HG03135 (cell line): ENCODE data around the gene PUM2.
"Not testable (repeated sequence)": the region's sequence is repeated elsewhere in the genome, so short reads cannot be mapped to it uniquely, and the experiment has no call there.

Experiments used
- ATAC-seq: cut with Tn5 transposase; IDR thresholded peaks from one replicate; pipeline ENCODE4 v1.9.1; 2021; ENCODE audit warnings: mild to moderate bottlenecking, moderate library complexity; ENCODE audit not compliant: unreplicated experiment

The PUM2 gene

GRCh38 chr2:20369366-20369765, 18.7 kb upstream of the PUM2 start:
- ATAC-seq = no peak

DNA sequence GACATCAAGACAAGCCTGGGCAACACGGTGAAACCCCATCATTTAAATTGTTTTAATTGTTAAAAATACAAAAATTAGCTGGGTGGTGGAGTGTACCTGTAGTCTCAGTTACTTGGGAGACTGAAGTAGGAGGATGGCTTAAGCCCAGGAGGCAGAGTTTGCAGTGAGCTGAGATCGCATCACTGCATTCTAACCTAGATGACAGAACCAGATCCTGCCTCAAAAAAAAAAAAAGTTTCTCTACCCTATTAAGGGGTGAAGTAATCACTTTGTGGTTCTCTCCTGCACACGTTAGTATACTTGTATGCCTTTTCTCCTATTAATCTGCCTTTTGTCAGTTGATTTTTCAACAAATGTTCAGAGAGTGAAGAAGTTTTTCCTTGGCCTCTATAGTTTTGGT, 18.1 kb upstream of the PUM2 start:
- no peak for ATAC-seq

DNA sequence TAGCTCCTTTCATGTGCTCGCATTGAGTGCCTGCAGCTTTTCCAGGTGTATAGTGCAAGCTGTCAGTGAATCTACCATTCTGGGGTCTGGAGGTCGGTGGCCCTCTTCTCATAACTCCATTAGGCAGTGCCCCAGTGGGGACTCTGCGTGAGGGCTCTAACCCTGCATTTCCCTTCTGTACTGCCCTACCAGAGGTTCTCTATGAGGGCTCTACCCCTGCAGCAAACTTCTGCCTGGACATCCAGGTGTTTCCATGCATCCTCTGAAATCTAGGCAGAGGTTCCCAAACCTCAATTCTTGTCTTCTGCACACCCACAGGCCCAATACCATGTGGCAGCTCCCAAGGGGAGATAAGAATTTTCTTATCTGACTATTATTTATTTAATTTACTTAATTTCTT, 17.3 kb upstream of the PUM2 start:
- not testable (repeated sequence) for ATAC-seq

GRCh38 chr2:20366672-20367116, 16.1 kb upstream of the PUM2 start:
- ATAC-seq = no peak

GRCh38 chr2:20365249-20365817, 14.7 kb upstream of the PUM2 start:
- peak; percentile 91 for ATAC-seq

GRCh38 chr2:20363578-20363977, 12.9 kb upstream of the PUM2 start:
- no peak for ATAC-seq

- no peak for ATAC-seq
These were observed 12.2 kb upstream of the PUM2 start for GRCh38 chr2:20362701-20363435.

DNA sequence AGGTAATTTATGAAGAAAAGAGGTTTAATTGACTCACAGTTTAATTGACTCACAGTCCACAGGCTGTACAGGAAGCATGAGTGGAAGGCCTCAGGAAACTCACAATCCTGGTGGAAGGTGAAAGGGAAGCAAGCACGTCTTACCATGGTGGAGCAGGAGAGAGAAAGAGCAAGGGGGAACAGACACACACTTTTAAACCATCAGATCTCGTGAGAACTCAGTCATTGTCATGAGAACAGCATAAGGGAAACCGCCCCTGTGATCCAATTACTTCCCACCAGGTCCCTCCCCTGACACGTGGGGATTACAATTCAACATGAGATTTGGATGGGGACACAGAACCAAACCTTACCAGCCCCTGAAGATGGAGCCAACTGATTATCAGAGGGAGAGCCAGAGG, 11.2 kb upstream of the PUM2 start:
- no peak for ATAC-seq

GRCh38 chr2:20359096-20359495, 8.5 kb upstream of the PUM2 start:
- no peak for ATAC-seq

DNA sequence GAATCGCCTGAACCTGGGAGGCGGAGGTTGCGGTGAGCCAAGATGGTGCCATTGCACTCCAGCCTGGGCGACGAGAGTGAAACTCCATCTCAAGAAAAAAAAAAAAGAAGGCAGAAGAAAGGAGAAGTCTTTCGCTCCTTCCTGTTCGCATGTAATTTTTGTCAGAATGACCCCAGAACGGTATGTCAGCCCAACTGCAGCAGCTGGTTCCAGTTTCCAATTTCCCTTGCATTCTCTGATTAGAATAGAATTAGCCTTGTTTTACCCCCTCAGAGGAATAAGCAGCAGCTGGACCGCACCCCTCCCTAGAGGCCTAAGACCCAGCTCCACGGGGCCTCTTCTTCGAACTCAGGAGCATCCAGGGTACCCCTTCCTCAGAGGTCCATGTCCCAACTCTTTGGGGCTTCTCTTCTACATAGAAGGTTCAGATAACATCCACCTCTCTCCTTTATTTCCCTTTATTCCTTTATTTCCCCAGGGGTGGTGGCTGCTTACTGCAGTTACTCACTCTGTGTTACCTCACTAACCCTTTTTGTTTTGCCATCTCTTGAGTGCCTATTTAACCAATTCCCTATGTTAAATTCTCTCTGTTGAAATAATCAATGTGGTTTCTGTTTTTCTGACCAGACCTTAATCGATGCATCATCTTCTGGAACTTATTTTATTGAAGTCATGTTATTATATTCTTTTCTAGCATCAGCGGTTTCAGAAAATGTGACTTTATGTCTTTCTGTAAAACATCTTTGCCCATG, 7.2 kb upstream of the PUM2 start:
- ATAC-seq = no peak

DNA sequence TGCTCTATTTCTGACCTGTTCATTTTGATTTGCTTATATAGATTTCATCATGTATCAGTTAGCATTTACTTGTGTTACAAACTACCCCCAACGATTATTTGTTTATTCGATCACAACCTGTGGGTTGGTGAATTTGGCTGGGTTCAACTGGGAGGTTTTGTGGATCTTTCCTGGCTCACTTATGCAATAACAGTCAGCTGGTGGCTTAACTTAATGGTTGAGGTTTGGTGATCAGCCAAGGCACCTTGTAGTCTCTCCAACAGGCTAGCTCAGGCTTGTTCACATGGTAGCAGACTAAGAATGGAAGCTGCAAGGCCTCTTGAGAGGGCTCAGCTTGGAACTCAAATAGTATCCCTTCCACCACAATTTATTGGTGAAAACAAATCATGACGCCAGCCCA, 5.4 kb upstream of the PUM2 start:
- ATAC-seq = no peak

GRCh38 chr2:20355131-20355530, 4.5 kb upstream of the PUM2 start:
- no peak for ATAC-seq

- ATAC-seq = no peak
These were observed 2.8 kb upstream of the PUM2 start for GRCh38 chr2:20353241-20353992.

GRCh38 chr2:20352581-20353216, 2.1 kb upstream of the PUM2 start:
- ATAC-seq = no peak

DNA sequence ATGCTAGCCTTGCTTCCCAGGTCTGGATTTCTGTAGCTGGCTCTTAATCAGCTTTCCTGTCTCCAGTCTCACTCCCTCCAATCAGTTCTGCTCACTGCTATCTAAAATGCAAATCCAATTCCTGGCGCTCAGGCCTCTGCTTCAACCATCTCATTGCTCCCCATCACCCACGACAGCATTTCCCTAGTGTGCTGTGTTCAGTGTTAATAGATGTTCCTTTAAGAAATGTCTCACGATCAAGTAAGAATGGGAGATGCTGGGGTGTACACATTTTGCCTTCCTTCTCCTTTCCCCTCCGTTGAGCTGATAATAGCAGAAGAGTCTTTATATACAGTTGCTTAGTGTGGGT, 1.6 kb upstream of the PUM2 start:
- no peak for ATAC-seq

GRCh38 chr2:20351555-20352229, 1.0 kb upstream of the PUM2 start:
- no peak for ATAC-seq

GRCh38 chr2:20350041-20350712, 467 bp downstream of the PUM2 start:
- peak; percentile 23 for ATAC-seq

DNA sequence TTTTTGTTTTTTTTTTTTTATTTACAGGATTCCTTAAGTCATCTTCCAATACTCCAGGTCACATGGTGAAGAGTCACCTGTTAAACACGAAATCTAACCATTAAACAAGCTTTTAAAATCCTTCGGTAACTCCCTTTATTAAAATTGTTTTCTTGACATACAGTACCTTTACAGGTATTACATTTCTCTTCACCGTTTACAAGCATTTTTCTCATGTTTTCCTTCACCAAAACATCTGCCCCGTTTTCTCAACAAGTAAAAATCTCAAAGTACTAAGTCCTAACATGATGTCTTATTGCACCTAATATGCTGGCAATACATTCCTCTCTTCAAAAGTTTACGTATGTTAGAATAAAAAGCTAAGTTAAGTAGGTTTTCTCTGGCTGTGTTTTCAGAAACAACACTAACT, 1.1 kb downstream of the PUM2 start:
- no peak for ATAC-seq

GRCh38 chr2:20348542-20348941, 2.1 kb downstream of the PUM2 start:
- ATAC-seq = no peak
